Measurements from ENCODE around the gene AKIP1. TPM values are rescaled to one million over a fixed set of nuclear protein-coding genes. Genes with fewer than 3 reads are reported as not detected.

Gene AKIP1
- total RNA-seq, 2 donors from 2014 or later, result 28.8 to 58.7 TPM

- Histone ChIP-seq H3K4me1 (ENCODE audit: control insufficient read depth in 1 of 2, low read depth in 2 of 2) (no peaks in the 10 kb centered on the region), H3K36me3 (peaks cover 34% of the 10 kb centered on the region), H3K9me3 (no peaks in the 10 kb centered on the region), H3K27ac (no peak overlapping the region), H3K4me3 (no peak overlapping the region), H3K27me3 (replicated peaks; ENCODE audit: insufficient read depth) (no peaks in the 10 kb centered on the region)
- no peak for TF ChIP-seq CTCF (IDR thresholded peaks at IDR 0.05)
- no peak for DNase-seq (ENCODE audit: low spot score)
- ATAC-seq (ENCODE audit: insufficient number of reproducible peaks, low FRiP score, low read depth), result no peak
Observed at GRCh38 chr11:8948886-8949285, 37.9 kb downstream of the AKIP1 start.

GRCh38 chr11:8956860-8957259 is 45.9 kb downstream of the AKIP1 start:
- H3K4me1 ChIP-seq (ENCODE audit: control insufficient read depth in 1 of 2, low read depth in 2 of 2), result peaks cover 2 to 18% of the 10 kb centered on the region in 2 donors
- no peaks in the 10 kb centered on the region for H3K9me3 ChIP-seq
- H3K27ac ChIP-seq, result no peak overlapping the region
- no peak for ATAC-seq (ENCODE audit: insufficient number of reproducible peaks, low FRiP score, low read depth)
- H3K36me3 ChIP-seq, result peaks cover 24% of the 10 kb centered on the region
- H3K27me3 ChIP-seq (replicated peaks; ENCODE audit: insufficient read depth), result no peaks in the 10 kb centered on the region
- DNase-seq (ENCODE audit: low spot score), result no peak
- H3K4me3 ChIP-seq, result no peak overlapping the region
- no peak for TF ChIP-seq CTCF (IDR thresholded peaks at IDR 0.05)

DNA sequence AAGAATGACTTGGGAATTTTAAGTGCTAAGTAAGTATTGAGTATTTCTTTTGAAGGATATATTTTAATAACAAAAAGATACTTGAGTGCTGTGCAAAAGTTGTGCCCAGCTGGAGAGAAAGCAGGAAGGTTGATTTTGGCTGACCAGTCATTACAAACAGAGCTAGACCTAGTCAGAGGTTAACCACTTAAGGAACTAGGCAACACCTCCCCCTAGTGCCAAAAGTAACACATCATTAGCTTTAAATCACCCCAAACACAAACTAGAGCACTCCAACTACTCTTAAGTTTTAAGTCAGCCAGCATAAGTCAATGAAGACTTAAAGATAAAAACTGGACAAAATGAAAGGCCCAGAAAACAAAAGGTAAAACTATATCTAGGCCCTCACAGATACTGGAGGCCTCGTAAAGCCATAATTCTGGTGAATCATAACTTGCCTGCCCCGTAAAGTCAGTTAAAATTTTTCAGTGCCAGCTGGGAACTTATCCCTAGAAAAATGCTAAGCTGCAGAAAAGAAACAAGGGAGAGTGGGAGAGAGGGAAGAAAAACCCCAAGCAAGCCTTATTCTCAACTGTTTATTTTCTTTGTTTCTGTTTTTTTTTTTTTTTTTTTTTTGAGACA is 48.7 kb downstream of the AKIP1 start:
- ATAC-seq (ENCODE audit: insufficient number of reproducible peaks, low FRiP score, low read depth) (no peak), DNase-seq (ENCODE audit: low spot score) (no peak)
- Histone ChIP-seq H3K9me3 (no peaks in the 10 kb centered on the region), H3K27ac (peak overlapping the region; percentile 6 to 50), H3K4me1 (ENCODE audit: control insufficient read depth in 1 of 2, low read depth in 2 of 2) (peaks cover 14 to 30% of the 10 kb centered on the region in 2 donors), H3K36me3 (peaks cover 9% of the 10 kb centered on the region), H3K27me3 (replicated peaks; ENCODE audit: insufficient read depth) (no peaks in the 10 kb centered on the region), H3K4me3 (peak overlapping the region; percentile 11)
- peak; percentile 48 for TF ChIP-seq CTCF (IDR thresholded peaks at IDR 0.05)

GRCh38 chr11:8961401-8961800 is 50.4 kb downstream of the AKIP1 start:
- TF ChIP-seq CTCF (IDR thresholded peaks at IDR 0.05), result no peak
- Histone ChIP-seq H3K27me3 (replicated peaks; ENCODE audit: insufficient read depth) (no peaks in the 10 kb centered on the region), H3K9me3 (no peaks in the 10 kb centered on the region), H3K4me1 (ENCODE audit: control insufficient read depth in 1 of 2, low read depth in 2 of 2) (peaks cover 14 to 41% of the 10 kb centered on the region in 2 donors), H3K27ac (no peak overlapping the region), H3K4me3 (no peak overlapping the region), H3K36me3 (no peaks in the 10 kb centered on the region)
- no peak for ATAC-seq (ENCODE audit: insufficient number of reproducible peaks, low FRiP score, low read depth)
- DNase-seq (ENCODE audit: low spot score), result no peak

- Histone ChIP-seq H3K27ac (peak overlapping the region; percentile 21 to 93), H3K9me3 (no peaks in the 10 kb centered on the region), H3K27me3 (replicated peaks; ENCODE audit: insufficient read depth) (no peaks in the 10 kb centered on the region), H3K4me1 (ENCODE audit: control insufficient read depth in 1 of 2, low read depth in 2 of 2) (peaks cover 14 to 41% of the 10 kb centered on the region in 2 donors), H3K36me3 (no peaks in the 10 kb centered on the region), H3K4me3 (peak overlapping the region; percentile 87)
- DNase-seq (ENCODE audit: low spot score) (no peak), ATAC-seq (ENCODE audit: insufficient number of reproducible peaks, low FRiP score, low read depth) (no peak)
- no peak for TF ChIP-seq CTCF (IDR thresholded peaks at IDR 0.05)
Observed at GRCh38 chr11:8962841-8963240, 51.9 kb downstream of the AKIP1 start.

Measured in thoracic aorta (tissue), 2 donors.